ENCODE results near the gene GSKIP. TPM values are rescaled to one million over a fixed set of nuclear protein-coding genes. Genes with fewer than 3 reads are reported as not detected.
A peak's percentile ranks its signal among the peaks of the same experiment; 100 is the strongest.

Gene GSKIP
- polyA plus RNA-seq, 1 of the 3 experiments (the other 2 are of a cell fraction): 13.6 TPM

GRCh38 chr14:96391293-96392118, 28.2 kb downstream of the GSKIP start (continued):
- no peak for TF ChIP-seq RXRA (IDR thresholded peaks at IDR 0.05; ENCODE audit: borderline replicate concordance, low read depth)
- no peak for TF ChIP-seq PBX3 (IDR thresholded peaks at IDR 0.05)
- peak; percentile 54; the same call in 1 of the 2 replicates for TF ChIP-seq POLR2AphosphoS5 (IDR thresholded peaks at IDR 0.05; ENCODE audit: low read depth, low read length)
- TF ChIP-seq EP300 (IDR thresholded peaks at IDR 0.05; ENCODE audit: borderline replicate concordance in 1 of 2, low read depth in 1 of 2, low read length in 1 of 2): no peak
- TF ChIP-seq MEF2A (IDR thresholded peaks at IDR 0.05; ENCODE audit: borderline replicate concordance, low read depth): no peak
- TF ChIP-seq ELF1 (IDR thresholded peaks at IDR 0.05): no peak
- no peak for TF ChIP-seq TEAD4 (IDR thresholded peaks at IDR 0.05; ENCODE audit: borderline replicate concordance, insufficient read depth)
- no peak for TF ChIP-seq EZH2phosphoT487 (IDR thresholded peaks at IDR 0.05; ENCODE audit: borderline replicate concordance, low read depth)

GRCh38 chr14:96393071-96393691, 29.9 kb downstream of the GSKIP start:
- 92% methylated on average over 5 of the region's 5 CpGs for WGBS (ENCODE audit: low lambda C conversion rate)
- Histone ChIP-seq H4K20me1 (ENCODE audit: insufficient read depth) (no peaks in the 10 kb centered on the region), H3K36me3 (replicated peaks in 1 of 2; ENCODE audit: control insufficient read depth in 1 of 2, insufficient read depth in 2 of 2, low read length in 1 of 2) (no peaks in the 10 kb centered on the region), H3K9ac (no peak overlapping the region), H3K79me2 (ENCODE audit: insufficient read depth) (no peaks in the 10 kb centered on the region), H3K4me2 (no peak overlapping the region), H3K9me2 (no peaks in the 10 kb centered on the region), H3K4me3 (ENCODE audit: low read depth in 2 of 2, low read length in 1 of 2) (no peak overlapping the region; a peak in 1 of 4 replicates), H3K27me3 (ENCODE audit: insufficient read depth) (no peaks in the 10 kb centered on the region), H3F3A (replicated peaks; ENCODE audit: insufficient read depth) (no peaks in the 10 kb centered on the region), H3K4me1 (ENCODE audit: control insufficient read depth in 1 of 2, insufficient read depth in 2 of 2, low read depth in 1 of 2, low read length in 1 of 2) (no peaks in the 10 kb centered on the region; a peak in 1 of 4 replicates), H3K9me3 (no peaks in the 10 kb centered on the region), H2AFZ (ENCODE audit: low read depth) (no peak overlapping the region), H3K27ac (ENCODE audit: low read depth in 2 of 2, low read length in 1 of 2) (no peak overlapping the region)
- no peak for TF ChIP-seq SMC3 (IDR thresholded peaks at IDR 0.05; ENCODE audit: low read depth, low read length)
- no peak for TF ChIP-seq TCF12 (IDR thresholded peaks at IDR 0.05)
- TF ChIP-seq MAX (IDR thresholded peaks at IDR 0.05; ENCODE audit: low read depth): no peak
- TF ChIP-seq MXI1 (IDR thresholded peaks at IDR 0.05; ENCODE audit: low read depth, low read length): no peak
- no peak for TF ChIP-seq ZBTB33 (IDR thresholded peaks at IDR 0.05; ENCODE audit: borderline replicate concordance, low read depth)
- no peak for TF ChIP-seq TEAD4 (IDR thresholded peaks at IDR 0.05; ENCODE audit: borderline replicate concordance, insufficient read depth)
- no peak for TF ChIP-seq SIN3A (IDR thresholded peaks at IDR 0.05; ENCODE audit: borderline replicate concordance, low read depth, low read length)
- TF ChIP-seq GATA2 (CRISPR knock-in tag; IDR thresholded peaks at IDR 0.05): no peak
- no peak for TF ChIP-seq REST (IDR thresholded peaks at IDR 0.05; ENCODE audit: low read depth, low read length)
- TF ChIP-seq EP300 (IDR thresholded peaks at IDR 0.05; ENCODE audit: borderline replicate concordance in 1 of 2, low read depth in 1 of 2, low read length in 1 of 2): no peak
- no peak for TF ChIP-seq FOSL2 (IDR thresholded peaks at IDR 0.05; ENCODE audit: borderline replicate concordance, low read depth)
- no peak for TF ChIP-seq RXRA (IDR thresholded peaks at IDR 0.05; ENCODE audit: borderline replicate concordance, low read depth)
- TF ChIP-seq POLR2AphosphoS5 (IDR thresholded peaks at IDR 0.05; ENCODE audit: low read depth, low read length): no peak
- TF ChIP-seq ELF1 (IDR thresholded peaks at IDR 0.05): no peak
- TF ChIP-seq EZH2phosphoT487 (IDR thresholded peaks at IDR 0.05; ENCODE audit: borderline replicate concordance, low read depth): no peak
- no peak for TF ChIP-seq MEF2A (IDR thresholded peaks at IDR 0.05; ENCODE audit: borderline replicate concordance, low read depth)
- no peak for TF ChIP-seq RCOR1 (IDR thresholded peaks at IDR 0.05; ENCODE audit: low read length)
- no peak for TF ChIP-seq GABPA (IDR thresholded peaks at IDR 0.05; ENCODE audit: low read depth)
- CTCF ChIA-PET: interaction anchor here (0.7 to 2.1 kb wide), 4 partner anchors 16 to 292 kb away, joined by 3 to 6 read pairs (median 4); no protein-coding TSS in a partner anchor
- DNase-seq: no peak
- POLR2A ChIA-PET: no interaction called here
